B cell (primary cell): ENCODE results near the gene ELK4. TPM values are rescaled to one million over a fixed set of nuclear protein-coding genes. Genes with fewer than 3 reads are reported as not detected.

Experiments used
- ATAC-seq: fragments of 200-7000 bp; cut with Tn5 transposase; one replicate; pipeline ENCODE4 v1.10.0; 2021; ENCODE audit warnings: low read depth, mild to moderate bottlenecking, moderate number of reproducible peaks, moderate library complexity
- CTCF ChIA-PET: fragments of 350-600 bp; sonication (Branson Sonifier 250); formaldehyde crosslinking; loops from one replicate; lab custom pipeline; 2021; ENCODE audit warnings: antibody characterized with exemption, inconsistent platforms; lab: Charles Lee
- POLR2A ChIA-PET: fragments of 350-600 bp; sonication (Branson Sonifier 250); formaldehyde crosslinking; loops from one replicate; lab custom pipeline; 2021; ENCODE audit warnings: antibody characterized with exemption; lab: Charles Lee
- DNase-seq: peaks from one replicate; pipeline ENCODE4 v3.0.0; 2013
- H2AFZ ChIP-seq: 2 replicates; pipeline ENCODE4 v1.6.1; 2012; ENCODE audit warnings: mild to moderate bottlenecking, low read depth, low read length; ENCODE audit not compliant: insufficient read depth, poor library complexity, severe bottlenecking
- H3K27ac ChIP-seq, 2 donors: 1 replicate in 1 of 2; 2 replicates in 1 of 2; pipeline ENCODE4 v1.5.1; 2012 to 2013; ENCODE audit warnings: low read length in 2 of 2, mild to moderate bottlenecking in 2 of 2, moderate library complexity in 1 of 2
- H3K27me3 ChIP-seq, 4 experiments: fragments of 200-600 bp in 1 of 4; sonication (generic) in 1 of 4; replicated peaks in 1 of 4; 1 replicate in 2 of 4; 2 replicates in 2 of 4; pipeline versions ENCODE4 v1.6.1 to v1.7.0; 2013 to 2016; ENCODE audit warnings: low read length in 3 of 4, mild to moderate bottlenecking in 2 of 4, mixed read lengths in 1 of 4, moderate library complexity in 1 of 4; ENCODE audit not compliant: insufficient read depth in 4 of 4, control insufficient read depth in 3 of 4; ENCODE audit errors: control extremely low read depth in 1 of 4
- H3K36me3 ChIP-seq, 2 experiments: replicated peaks in 1 of 2; 1 replicate in 1 of 2; 2 replicates in 1 of 2; pipeline versions ENCODE4 v1.6.1 to v1.7.1; 2013; ENCODE audit warnings: low read length in 1 of 2; ENCODE audit not compliant: insufficient read depth in 2 of 2, control insufficient read depth in 1 of 2; ENCODE audit errors: control extremely low read depth in 1 of 2, extremely low read depth in 1 of 2
- H3K4me1 ChIP-seq, 2 donors: fragments of 200-600 bp in 1 of 2; sonication (generic) in 1 of 2; 1 replicate in 1 of 2; 2 replicates in 1 of 2; pipeline versions ENCODE4 v1.5.1 to v1.6.1; 2013 to 2017; ENCODE audit warnings: low read length in 2 of 2; ENCODE audit not compliant: control insufficient read depth in 2 of 2, insufficient read depth in 2 of 2
- H3K4me2 ChIP-seq: replicated peaks from 2 replicates; pipeline ENCODE3; 2012; ENCODE audit warnings: mild to moderate bottlenecking, low read depth, low read length; ENCODE audit not compliant: poor library complexity, severe bottlenecking
- H3K4me3 ChIP-seq, 5 experiments: fragments of 200-600 bp in 1 of 5; sonication (generic) in 1 of 5; 1 replicate in 3 of 5; 2 replicates in 2 of 5; pipeline versions ENCODE4 v1.5.1 to v1.7.0; 2011 to 2016; ENCODE audit warnings: low read length in 4 of 5, mild to moderate bottlenecking in 4 of 5, low read depth in 2 of 5, control low read depth in 1 of 5, moderate library complexity in 1 of 5; ENCODE audit not compliant: insufficient read depth in 1 of 5; ENCODE audit errors: control extremely low read depth in 1 of 5, extremely low read depth in 1 of 5
- H3K79me2 ChIP-seq: fragments of 200-600 bp; sonication (generic); one replicate; pipeline ENCODE4 v1.6.0; 2016; ENCODE audit warnings: low read length; ENCODE audit not compliant: control insufficient read depth, insufficient read depth
- H3K9ac ChIP-seq: fragments of 200-600 bp; sonication (generic); 2 replicates; pipeline ENCODE4 v1.6.1; 2017; ENCODE audit warnings: mild to moderate bottlenecking, low read length, moderate library complexity
- H3K9me3 ChIP-seq, 3 donors: one replicate each; pipeline versions ENCODE4 v1.6.1 to v1.7.1; 2013; ENCODE audit warnings: low read length in 2 of 3; ENCODE audit not compliant: control insufficient read depth in 2 of 3, insufficient read depth in 1 of 3; ENCODE audit errors: control extremely low read depth in 1 of 3
- H4K20me1 ChIP-seq: 2 replicates; pipeline ENCODE4 v1.6.0; 2012; ENCODE audit warnings: mild to moderate bottlenecking, low read length; ENCODE audit not compliant: insufficient read depth, control insufficient read depth, poor library complexity, severe bottlenecking
- H3K27ac Mint-ChIP-seq: one replicate; pipeline ENCODE4 v1.8.0; 2021; ENCODE audit warnings: mixed read lengths
- H3K27me3 Mint-ChIP-seq: one replicate; pipeline ENCODE4 v1.8.0; 2021; ENCODE audit warnings: mixed read lengths
- H3K4me1 Mint-ChIP-seq: one replicate; pipeline ENCODE4 v1.8.0; 2021; ENCODE audit warnings: mixed read lengths
- H3K4me3 Mint-ChIP-seq: one replicate; pipeline ENCODE4 v1.8.0; 2021; ENCODE audit warnings: mixed read lengths
- H3K9me3 Mint-ChIP-seq: one replicate; pipeline ENCODE4 v1.8.0; 2022; ENCODE audit warnings: mixed read lengths; ENCODE audit not compliant: insufficient read depth
- EZH2 ChIP-seq: IDR thresholded peaks from 2 replicates; pipeline ENCODE4 v1.6.1; 2012; ENCODE audit warnings: borderline replicate concordance, low read depth, mild to moderate bottlenecking, moderate library complexity, low read length; ENCODE audit not compliant: insufficient read depth, poor library complexity, severe bottlenecking
- WGBS: methylation state at CpG from one replicate; pipeline ENCODE4 v1.1.5; 2013; ENCODE audit warnings: missing lambda C conversion rate; ENCODE audit not compliant: insufficient coverage; 5-methylcytosine and 5-hydroxymethylcytosine counted together
- intact Hi-C: fragments of 100-400 bp; cut with micrococcal nuclease; formaldehyde crosslinking; loops from one replicate; pipeline ENCODE4 v1.10.0; 2022
- polyA plus RNA-seq: library from polyadenylated mRNA; depleted of rRNA; stranded (reverse); fragments of >200 nt; gene quantifications from 2 replicates; pipeline ENCODE4 v1.2.3, GENCODE V29; 2012
- total RNA-seq, 2 donors: library from RNA; stranded (reverse); fragments of 120-200 nt in 1 of 2; gene quantifications; 1 replicate in 1 of 2; 2 replicates in 1 of 2; pipeline versions ENCODE4 v1.2.3 to v1.2.4, GENCODE V29; 2013 to 2022
- TF ChIP-seq, protein P1 (sequence below): fragments of 200-600 bp; IDR thresholded peaks from one replicate; pipeline ENCODE4 v1.8.0; 2022; ENCODE audit warnings: antibody characterized with exemption, mild to moderate bottlenecking

The ELK4 gene
- total and polyA plus RNA-seq, 2 donors (not counting 1 experiment from before 2014, with no cell fraction given) = 11.0 to 151 TPM

DNA sequence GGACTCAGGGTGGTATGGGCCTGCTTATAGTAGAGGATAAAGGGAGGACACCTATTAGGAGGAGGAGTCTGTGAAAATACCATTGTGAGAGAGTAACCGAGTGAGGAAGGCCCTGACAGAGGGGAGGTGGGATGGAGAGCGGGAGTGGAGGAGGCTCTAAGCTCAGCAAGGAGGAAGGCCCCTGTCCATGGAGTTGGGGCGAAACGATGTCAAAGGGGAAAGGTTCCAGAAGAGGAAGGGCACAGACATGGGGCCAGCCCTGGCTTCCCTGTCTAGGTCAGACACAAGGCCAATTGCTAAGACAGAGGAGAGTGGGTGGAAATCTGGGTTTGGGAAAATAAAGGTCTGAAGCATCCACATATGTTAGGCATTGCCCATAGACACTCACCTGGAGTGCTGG is 44.2 kb downstream of the ELK4 start:
- Histone ChIP-seq H3K79me2 (peaks cover 4% of the 10 kb centered on the region), H3K36me3 (no peaks in the 10 kb centered on the region), H3K9ac (no peak overlapping the region), H3K27ac (no peak overlapping the region), H3K9me3 (no peaks in the 10 kb centered on the region), H3K4me1 (peaks cover 27 to 48% of the 10 kb centered on the region in 2 donors), H3K4me2 (no peak overlapping the region), H4K20me1 (no peaks in the 10 kb centered on the region), H2AFZ (no peak overlapping the region), H3K4me3 (no peak overlapping the region), H3K27me3 (no peaks in the 10 kb centered on the region)
- Mint-ChIP-seq H3K4me1 (peaks cover 32% of the 10 kb centered on the region), H3K9me3 (no peaks in the 10 kb centered on the region), H3K4me3 (no peak overlapping the region), H3K27ac (peak overlapping the region; percentile 39), H3K27me3 (no peaks in the 10 kb centered on the region)
- 92% methylated on average over 4 of the region's 4 CpGs for WGBS
- ATAC-seq = no peak
- CTCF ChIA-PET = interaction anchor here (0.6 to 15.5 kb wide), 3 partner anchors 43 to 75 kb away, joined by 3 to 658 read pairs (median 287); partner anchors contain the start of gene ELK4
- intact Hi-C loops = no loop called here
- DNase-seq = no peak
- POLR2A ChIA-PET = interaction anchor here (1.6 kb wide), 1 partner anchor 70 kb away, joined by 10 read pairs; no protein-coding TSS in a partner anchor
- TF ChIP-seq, protein P1, sequence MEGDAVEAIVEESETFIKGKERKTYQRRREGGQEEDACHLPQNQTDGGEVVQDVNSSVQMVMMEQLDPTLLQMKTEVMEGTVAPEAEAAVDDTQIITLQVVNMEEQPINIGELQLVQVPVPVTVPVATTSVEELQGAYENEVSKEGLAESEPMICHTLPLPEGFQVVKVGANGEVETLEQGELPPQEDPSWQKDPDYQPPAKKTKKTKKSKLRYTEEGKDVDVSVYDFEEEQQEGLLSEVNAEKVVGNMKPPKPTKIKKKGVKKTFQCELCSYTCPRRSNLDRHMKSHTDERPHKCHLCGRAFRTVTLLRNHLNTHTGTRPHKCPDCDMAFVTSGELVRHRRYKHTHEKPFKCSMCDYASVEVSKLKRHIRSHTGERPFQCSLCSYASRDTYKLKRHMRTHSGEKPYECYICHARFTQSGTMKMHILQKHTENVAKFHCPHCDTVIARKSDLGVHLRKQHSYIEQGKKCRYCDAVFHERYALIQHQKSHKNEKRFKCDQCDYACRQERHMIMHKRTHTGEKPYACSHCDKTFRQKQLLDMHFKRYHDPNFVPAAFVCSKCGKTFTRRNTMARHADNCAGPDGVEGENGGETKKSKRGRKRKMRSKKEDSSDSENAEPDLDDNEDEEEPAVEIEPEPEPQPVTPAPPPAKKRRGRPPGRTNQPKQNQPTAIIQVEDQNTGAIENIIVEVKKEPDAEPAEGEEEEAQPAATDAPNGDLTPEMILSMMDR = no peak

DNA sequence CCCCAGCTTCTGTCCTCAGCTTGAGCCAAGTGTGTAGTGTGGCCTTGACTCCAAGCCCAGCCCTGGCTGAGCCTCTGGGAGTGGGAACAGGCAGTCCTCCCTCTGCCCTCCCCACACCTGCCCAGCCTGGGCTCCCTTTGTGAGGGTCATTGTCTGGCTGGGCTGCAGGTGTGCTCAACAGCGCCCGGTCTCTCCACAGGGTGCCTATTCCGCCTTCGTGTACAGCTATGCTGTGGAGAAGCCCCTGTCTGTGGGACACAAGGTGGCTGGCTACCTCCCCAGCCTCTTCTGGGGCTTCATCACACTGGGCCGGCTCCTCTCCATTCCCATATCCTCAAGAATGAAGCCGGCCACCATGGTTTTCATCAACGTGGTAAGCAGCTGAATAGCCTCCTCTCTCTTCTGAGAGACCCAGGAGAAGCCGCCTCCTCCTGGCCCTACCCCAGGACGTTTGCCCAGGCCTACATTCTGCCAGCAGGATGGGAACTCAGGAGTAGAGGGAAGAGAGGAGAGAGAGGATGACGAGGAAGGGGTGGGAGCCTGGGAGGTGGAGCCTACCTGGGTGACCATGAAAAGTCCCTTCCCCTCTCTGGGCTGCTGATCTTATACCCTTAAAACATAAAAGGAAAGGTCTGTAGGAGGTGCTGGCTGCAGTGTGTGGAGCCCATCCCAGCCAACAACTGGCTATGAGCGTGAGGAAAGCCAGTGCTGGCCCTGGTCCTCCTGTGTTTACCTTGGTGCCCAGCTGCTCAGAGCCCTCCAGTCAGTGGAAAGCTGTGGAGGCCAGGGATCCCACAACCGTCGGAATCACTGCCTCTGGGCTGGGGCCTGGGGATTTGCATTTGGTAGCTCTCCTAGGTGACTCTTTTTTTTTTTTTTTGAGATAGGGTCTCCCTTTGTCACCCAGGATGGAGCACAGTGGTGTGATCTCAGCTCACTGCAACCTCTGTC is 45.7 kb downstream of the ELK4 start:
- peaks cover 32% of the 10 kb centered on the region for H3K4me1 Mint-ChIP-seq
- ATAC-seq = no peak
- H3K4me2 ChIP-seq = peak overlapping the region; percentile 47

More for the DNA sequence above, 45.7 kb downstream of the ELK4 start:
- H3K9ac ChIP-seq = no peak overlapping the region
- TF ChIP-seq, protein P1 = no peak
- no peak for TF ChIP-seq EZH2
- POLR2A ChIA-PET = no interaction called here
- no peaks in the 10 kb centered on the region for H4K20me1 ChIP-seq
- Mint-ChIP-seq H3K9me3 (no peaks in the 10 kb centered on the region), H3K4me3 (no peak overlapping the region), H3K27me3 (no peaks in the 10 kb centered on the region), H3K27ac (peak overlapping the region; percentile 77)
- intact Hi-C loops = no loop called here
- peaks cover 30 to 49% of the 10 kb centered on the region in 2 donors for H3K4me1 ChIP-seq
- CTCF ChIA-PET = interaction anchor here (0.7 to 4.5 kb wide), 5 partner anchors 8 to 125 kb away, joined by 3 to 33 read pairs (median 5); no protein-coding TSS in a partner anchor
- no peaks in the 10 kb centered on the region for H3K9me3 ChIP-seq
- WGBS = 86% methylated on average over 10 of the region's 13 CpGs
- H3K27me3 ChIP-seq = no peaks in the 10 kb centered on the region
- H3K27ac ChIP-seq = peak overlapping the region in 1 of 2 donors; percentile 43
- no peak for DNase-seq
- H3K4me3 ChIP-seq = no peak overlapping the region
- no peaks in the 10 kb centered on the region for H3K36me3 ChIP-seq
- peak overlapping the region; percentile 23 for H2AFZ ChIP-seq
- H3K79me2 ChIP-seq = no peaks in the 10 kb centered on the region
